H9 (cell line): Measurements from ENCODE around the gene OBSL1. TPM values are rescaled to one million over a fixed set of nuclear protein-coding genes. Genes with fewer than 3 reads are reported as not detected.

Experiments used
- DNase-seq: peaks from one replicate; pipeline ENCODE4 v3.0.0-alpha.2; 2017
- H2AFZ ChIP-seq: one replicate; pipeline ENCODE4 v1.6.1; 2013; ENCODE audit warnings: mild to moderate bottlenecking, low read length, control low read depth, moderate library complexity
- H2AK5ac ChIP-seq: 2 replicates; pipeline ENCODE4 v1.6.1; 2013; ENCODE audit warnings: low read length, control low read depth, mixed read lengths; ENCODE audit not compliant: insufficient read length
- H2BK120ac ChIP-seq: one replicate; pipeline ENCODE4 v1.6.1; 2013; ENCODE audit warnings: low read depth, mild to moderate bottlenecking, low read length, control low read depth, inconsistent platforms; ENCODE audit not compliant: poor library complexity, severe bottlenecking
- H2BK12ac ChIP-seq: 2 replicates; pipeline ENCODE4 v1.6.1; 2013; ENCODE audit warnings: low read length, control low read depth, mixed read lengths, low read depth; ENCODE audit not compliant: insufficient read length
- H2BK15ac ChIP-seq: 2 replicates; pipeline ENCODE4 v1.6.1; 2013; ENCODE audit warnings: low read depth, low read length, control low read depth
- H2BK20ac ChIP-seq: one replicate; pipeline ENCODE4 v1.6.1; 2013; ENCODE audit warnings: low read depth, mild to moderate bottlenecking, low read length, control low read depth, inconsistent platforms; ENCODE audit not compliant: poor library complexity, severe bottlenecking
- H2BK5ac ChIP-seq: 2 replicates; pipeline ENCODE4 v1.6.1; 2013; ENCODE audit warnings: low read length, control low read depth, mixed read lengths; ENCODE audit not compliant: insufficient read length
- H3K14ac ChIP-seq: 2 replicates; pipeline ENCODE4 v1.6.1; 2013; ENCODE audit warnings: low read length, control low read depth; ENCODE audit not compliant: insufficient read depth
- H3K18ac ChIP-seq: 2 replicates; pipeline ENCODE4 v1.6.1; 2013; ENCODE audit warnings: low read depth, mild to moderate bottlenecking, mixed read lengths, low read length, control low read depth; ENCODE audit not compliant: insufficient read length
- H3K23ac ChIP-seq: 2 replicates; pipeline ENCODE4 v1.6.1; 2013; ENCODE audit warnings: low read length, control low read depth, mixed read lengths, low read depth; ENCODE audit not compliant: insufficient read length
- H3K23me2 ChIP-seq: 2 replicates; pipeline ENCODE4 v1.6.1; 2013; ENCODE audit warnings: low read depth, mild to moderate bottlenecking, mixed read lengths, low read length, control low read depth; ENCODE audit not compliant: insufficient read length, poor library complexity, severe bottlenecking
- H3K27ac ChIP-seq: 2 replicates; pipeline ENCODE4 v1.5.1; 2013; ENCODE audit warnings: low read length, control low read depth, mixed read lengths, low read depth; ENCODE audit not compliant: insufficient read length
- H3K27me3 ChIP-seq: 2 replicates; pipeline ENCODE4 v1.6.1; 2013; ENCODE audit warnings: low read length, control low read depth, inconsistent platforms; ENCODE audit not compliant: insufficient read depth
- H3K4ac ChIP-seq: 2 replicates; pipeline ENCODE4 v1.6.1; 2013; ENCODE audit warnings: low read depth, mild to moderate bottlenecking, control low read depth, inconsistent platforms, low read length, moderate library complexity
- H3K4me1 ChIP-seq: 2 replicates; pipeline ENCODE4 v1.6.1; 2013; ENCODE audit warnings: low read length, control low read depth, inconsistent platforms; ENCODE audit not compliant: insufficient read depth
- H3K4me2 ChIP-seq: 2 replicates; pipeline ENCODE4 v1.6.1; 2013; ENCODE audit warnings: low read length, control low read depth, mixed read lengths; ENCODE audit not compliant: insufficient read length, insufficient read depth
- H3K56ac ChIP-seq: 2 replicates; pipeline ENCODE4 v1.6.1; 2013; ENCODE audit warnings: low read depth, mild to moderate bottlenecking, mixed read lengths, low read length, control low read depth; ENCODE audit not compliant: insufficient read length
- H3K79me1 ChIP-seq: 2 replicates; pipeline ENCODE4 v1.6.1; 2013; ENCODE audit warnings: low read depth, mild to moderate bottlenecking, moderate library complexity, low read length, control low read depth, inconsistent platforms; ENCODE audit not compliant: insufficient read depth, poor library complexity, severe bottlenecking
- H3K79me2 ChIP-seq: 2 replicates; pipeline ENCODE4 v1.6.1; 2013; ENCODE audit warnings: low read length, control low read depth, inconsistent platforms; ENCODE audit not compliant: insufficient read depth
- H3K9ac ChIP-seq: 2 replicates; pipeline ENCODE4 v1.6.1; 2013; ENCODE audit warnings: low read length, control low read depth, mixed read lengths; ENCODE audit not compliant: insufficient read length; ENCODE audit errors: extremely low read depth
- H3K9me3 ChIP-seq: one replicate; pipeline ENCODE4 v1.6.1; 2013; ENCODE audit warnings: low read depth, low read length, inconsistent platforms; ENCODE audit not compliant: control insufficient read depth
- H3T11ph ChIP-seq: one replicate; pipeline ENCODE4 v1.6.1; 2013; ENCODE audit warnings: mild to moderate bottlenecking, low read length, control low read depth, inconsistent platforms
- H4K20me1 ChIP-seq: one replicate; pipeline ENCODE4 v1.6.1; 2013; ENCODE audit not compliant: control insufficient read depth, insufficient read length, insufficient read depth
- H4K5ac ChIP-seq: 2 replicates; pipeline ENCODE4 v1.6.1; 2013; ENCODE audit warnings: low read depth, mild to moderate bottlenecking, mixed read lengths, low read length, control low read depth; ENCODE audit not compliant: insufficient read length
- H4K8ac ChIP-seq: replicated peaks from 2 replicates; pipeline ENCODE4 v1.6.1; 2013; ENCODE audit warnings: low read length, control low read depth, mixed read lengths, low read depth; ENCODE audit not compliant: insufficient read length
- H4K91ac ChIP-seq: 2 replicates; pipeline ENCODE4 v1.6.1; 2013; ENCODE audit warnings: low read depth, mild to moderate bottlenecking, moderate library complexity, mixed read lengths, low read length, control low read depth; ENCODE audit not compliant: insufficient read length
- H3K27ac Mint-ChIP-seq, 3 experiments: 2 replicates in 2 of 3; 3 replicates in 1 of 3; pipeline ENCODE4 v1.8.0; 2020 to 2021; ENCODE audit warnings: mixed read lengths in 3 of 3, mild to moderate bottlenecking in 1 of 3, moderate library complexity in 1 of 3
- H3K27me3 Mint-ChIP-seq: 2 replicates; pipeline ENCODE4 v1.8.0; 2021; ENCODE audit warnings: low read depth, mild to moderate bottlenecking, moderate library complexity, mixed read lengths
- H3K36me3 Mint-ChIP-seq, 3 experiments: 2 replicates in 2 of 3; 3 replicates in 1 of 3; pipeline ENCODE4 v1.8.0; 2020 to 2021; ENCODE audit warnings: low read depth in 3 of 3, mixed read lengths in 3 of 3; ENCODE audit not compliant: insufficient read depth in 1 of 3
- H3K4me1 Mint-ChIP-seq, 2 experiments: 2 replicates each; pipeline ENCODE4 v1.8.0; 2020; ENCODE audit warnings: mixed read lengths in 2 of 2
- H3K4me3 Mint-ChIP-seq, 2 experiments: 2 replicates in 1 of 2; 3 replicates in 1 of 2; pipeline ENCODE4 v1.8.0; 2020 to 2021; ENCODE audit warnings: mild to moderate bottlenecking in 2 of 2, mixed read lengths in 2 of 2, moderate library complexity in 1 of 2
- H3K9me3 Mint-ChIP-seq, 2 experiments: 2 replicates in 1 of 2; 3 replicates in 1 of 2; pipeline ENCODE4 v1.8.0; 2020; ENCODE audit warnings: mild to moderate bottlenecking in 2 of 2, mixed read lengths in 2 of 2, moderate library complexity in 1 of 2
- WGBS: extraction: QIAGEN DNeasy Blood & Tissue Kit; methylation state at CpG from one replicate; pipeline ENCODE4 v1.1.7; 2013; ENCODE audit warnings: missing lambda C conversion rate, low lambda C conversion rate, mixed read lengths; ENCODE audit not compliant: insufficient read length; ENCODE audit errors: extremely low coverage; 5-methylcytosine and 5-hydroxymethylcytosine counted together
- total RNA-seq: library from RNA; stranded (reverse); gene quantifications from 2 replicates; pipeline ENCODE4 v1.2.1, GENCODE V29; 2021
- TF ChIP-seq, protein P1 (sequence below): fragments of 200-600 bp; sonication (generic); conservative IDR thresholded peaks from 3 replicates; pipeline ENCODE4 v1.8.0; 2021; ENCODE audit warnings: antibody characterized with exemption, mild to moderate bottlenecking

Gene OBSL1
- total RNA-seq, 1 experiment from 2014 or later: 140 TPM

- H2AFZ ChIP-seq: no peak overlapping the region
- H3K9me3 ChIP-seq: no peaks in the 10 kb centered on the region
- H3K79me1 ChIP-seq: no peaks in the 10 kb centered on the region
- H2BK12ac ChIP-seq: no peak overlapping the region
- H3K27me3 ChIP-seq: no peaks in the 10 kb centered on the region; the same call in 1 of the 2 replicates
- peaks cover 67% of the 10 kb centered on the region for H3K27me3 Mint-ChIP-seq
- H4K91ac ChIP-seq: no peak overlapping the region
- no peak overlapping the region for H3K4me2 ChIP-seq
- no peak overlapping the region for H3K56ac ChIP-seq
- H3K79me2 ChIP-seq: no peaks in the 10 kb centered on the region
- no peaks in the 10 kb centered on the region for H3K36me3 Mint-ChIP-seq
- peaks cover 41 to 51% of the 10 kb centered on the region in 2 experiments for H3K4me1 Mint-ChIP-seq
- no peak overlapping the region for H2AK5ac ChIP-seq
- DNase-seq: no peak
- no peak overlapping the region for H3K4me3 Mint-ChIP-seq
- no peak overlapping the region for H3K14ac ChIP-seq
- H3K4me1 ChIP-seq: peaks cover 3% of the 10 kb centered on the region; the same call in 1 of the 2 replicates
- H3T11ph ChIP-seq: no peak overlapping the region
- H4K20me1 ChIP-seq: no peaks in the 10 kb centered on the region
- no peak overlapping the region for H2BK20ac ChIP-seq
- H2BK120ac ChIP-seq: no peak overlapping the region
- H3K9me3 Mint-ChIP-seq: no peaks in the 10 kb centered on the region; a peak in 1 of 5 replicates
- H4K5ac ChIP-seq: no peak overlapping the region
- H3K23ac ChIP-seq: no peak overlapping the region
- no peak overlapping the region for H2BK15ac ChIP-seq
- no CpG with 5 or more reads among the region's 5 CpGs for WGBS
- no peak overlapping the region for H3K27ac ChIP-seq
- no peak overlapping the region for H3K27ac Mint-ChIP-seq
- TF ChIP-seq, protein P1, sequence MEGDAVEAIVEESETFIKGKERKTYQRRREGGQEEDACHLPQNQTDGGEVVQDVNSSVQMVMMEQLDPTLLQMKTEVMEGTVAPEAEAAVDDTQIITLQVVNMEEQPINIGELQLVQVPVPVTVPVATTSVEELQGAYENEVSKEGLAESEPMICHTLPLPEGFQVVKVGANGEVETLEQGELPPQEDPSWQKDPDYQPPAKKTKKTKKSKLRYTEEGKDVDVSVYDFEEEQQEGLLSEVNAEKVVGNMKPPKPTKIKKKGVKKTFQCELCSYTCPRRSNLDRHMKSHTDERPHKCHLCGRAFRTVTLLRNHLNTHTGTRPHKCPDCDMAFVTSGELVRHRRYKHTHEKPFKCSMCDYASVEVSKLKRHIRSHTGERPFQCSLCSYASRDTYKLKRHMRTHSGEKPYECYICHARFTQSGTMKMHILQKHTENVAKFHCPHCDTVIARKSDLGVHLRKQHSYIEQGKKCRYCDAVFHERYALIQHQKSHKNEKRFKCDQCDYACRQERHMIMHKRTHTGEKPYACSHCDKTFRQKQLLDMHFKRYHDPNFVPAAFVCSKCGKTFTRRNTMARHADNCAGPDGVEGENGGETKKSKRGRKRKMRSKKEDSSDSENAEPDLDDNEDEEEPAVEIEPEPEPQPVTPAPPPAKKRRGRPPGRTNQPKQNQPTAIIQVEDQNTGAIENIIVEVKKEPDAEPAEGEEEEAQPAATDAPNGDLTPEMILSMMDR: no peak
- H4K8ac ChIP-seq: no peak overlapping the region
- no peak overlapping the region for H3K18ac ChIP-seq
- no peak overlapping the region for H3K9ac ChIP-seq
- peaks cover 7% of the 10 kb centered on the region for H3K23me2 ChIP-seq
- no peak overlapping the region for H3K4ac ChIP-seq
- no peak overlapping the region for H2BK5ac ChIP-seq
Measured at GRCh38 chr2:219527472-219527871, 43.9 kb downstream of the OBSL1 start.
